HG03378 (cell line): ENCODE measurements around the gene PLEK2.
"Not testable (repeated sequence)": the region's sequence is repeated elsewhere in the genome, so short reads cannot be mapped to it uniquely, and the experiment has no call there.

ENCODE experiments used
- ATAC-seq: cut with Tn5 transposase; IDR thresholded peaks from one replicate; pipeline ENCODE4 v1.9.1; 2021; ENCODE audit warnings: mild to moderate bottlenecking, moderate library complexity; ENCODE audit not compliant: unreplicated experiment

PLEK2 gene

GRCh38 chr14:67408122-67408801 is 3.7 kb downstream of the PLEK2 start:
- ATAC-seq = not testable (repeated sequence)

GRCh38 chr14:67405771-67406170 is 6.2 kb downstream of the PLEK2 start:
- ATAC-seq = no peak

- no peak for ATAC-seq
Observed at GRCh38 chr14:67400434-67400833, 11.5 kb downstream of the PLEK2 start.

GRCh38 chr14:67397536-67397935 is 14.4 kb downstream of the PLEK2 start:
- ATAC-seq = no peak

GRCh38 chr14:67396381-67396970 is 15.5 kb downstream of the PLEK2 start:
- no peak for ATAC-seq

GRCh38 chr14:67395876-67396189 is 16.1 kb downstream of the PLEK2 start:
- no peak for ATAC-seq

- ATAC-seq = no peak
Observed at GRCh38 chr14:67395086-67395875, 16.7 kb downstream of the PLEK2 start.

GRCh38 chr14:67393689-67394088 is 18.3 kb downstream of the PLEK2 start:
- no peak for ATAC-seq

GRCh38 chr14:67392800-67393199 is 19.2 kb downstream of the PLEK2 start:
- no peak for ATAC-seq

- ATAC-seq = no peak
Observed at GRCh38 chr14:67392123-67392522, 19.8 kb downstream of the PLEK2 start.

- ATAC-seq = no peak
Observed at GRCh38 chr14:67391268-67391667, 20.7 kb downstream of the PLEK2 start.

GRCh38 chr14:67389811-67390534 is 22.0 kb downstream of the PLEK2 start:
- no peak for ATAC-seq

GRCh38 chr14:67389275-67389674 is 22.7 kb downstream of the PLEK2 start:
- no peak for ATAC-seq

- no peak for ATAC-seq
Observed at GRCh38 chr14:67387195-67387594, 24.8 kb downstream of the PLEK2 start.

GRCh38 chr14:67385618-67386017 is 26.3 kb downstream of the PLEK2 start:
- no peak for ATAC-seq

GRCh38 chr14:67385120-67385519 is 26.8 kb downstream of the PLEK2 start:
- ATAC-seq = no peak

- no peak for ATAC-seq
Observed at GRCh38 chr14:67377916-67378315, 34.0 kb downstream of the PLEK2 start.

- no peak for ATAC-seq
Observed at GRCh38 chr14:67373347-67373746, 38.6 kb downstream of the PLEK2 start.

- no peak for ATAC-seq
Observed at GRCh38 chr14:67372833-67373232, 39.1 kb downstream of the PLEK2 start.

GRCh38 chr14:67371247-67372148 is 40.5 kb downstream of the PLEK2 start:
- no peak for ATAC-seq

- ATAC-seq = no peak
Observed at GRCh38 chr14:67370830-67371229, 41.1 kb downstream of the PLEK2 start.
